Prostate gland (tissue), 2 donors: ENCODE measurements around the gene FCER2. TPM values are rescaled to one million over a fixed set of nuclear protein-coding genes. Genes with fewer than 3 reads are reported as not detected.

Source experiments
- DNase-seq: peaks from one replicate; pipeline ENCODE4 v3.0.0-alpha.2; 2019; ENCODE audit warnings: low spot score
- H3K27ac ChIP-seq, 2 donors: fragments of 200-600 bp; sonication (generic); 2 replicates each; pipeline ENCODE4 v1.5.1; 2017 to 2019
- H3K27me3 ChIP-seq: fragments of 200-600 bp; sonication (generic); replicated peaks from 2 replicates; pipeline ENCODE4 v1.5.1; 2019; ENCODE audit not compliant: insufficient read depth
- H3K36me3 ChIP-seq, 2 donors: fragments of 200-600 bp; sonication (generic); 1 replicate in 1 of 2; 2 replicates in 1 of 2; pipeline versions ENCODE4 v1.5.1 to v1.8.1; 2017 to 2019
- H3K4me1 ChIP-seq: fragments of 200-600 bp; sonication (generic); replicated peaks from 2 replicates; pipeline ENCODE4 v1.5.1; 2019
- H3K4me3 ChIP-seq, 2 donors: fragments of 200-600 bp; sonication (generic); 2 replicates each; pipeline ENCODE4 v1.5.1; 2017 to 2019
- H3K9me3 ChIP-seq: fragments of 200-600 bp; sonication (generic); 2 replicates; pipeline ENCODE4 v1.5.1; 2017
- POLR2A ChIP-seq: fragments of 450-650 bp; IDR thresholded peaks from one replicate; pipeline ENCODE4 v1.6.1; 2016; ENCODE audit warnings: antibody characterized with exemption, mild to moderate bottlenecking
- POLR2AphosphoS5 ChIP-seq: sonication (generic); formaldehyde crosslinking; IDR thresholded peaks from one replicate; pipeline ENCODE4 v1.6.1; 2017; ENCODE audit warnings: antibody characterized with exemption
- WGBS: methylation state at CpG from one replicate; pipeline ENCODE4 v1.1.5; 2018; 5-methylcytosine and 5-hydroxymethylcytosine counted together
- intact Hi-C: fragments of 100-400 bp; cut with DNase I; formaldehyde crosslinking; loops from one replicate; pipeline ENCODE4 v1.14.2; 2022
- total RNA-seq, 2 donors: library from RNA; depleted of rRNA; stranded (reverse); fragments of >200 nt; gene quantifications; one replicate each; pipeline ENCODE4 v1.1.0, GENCODE V29; 2016
- TF ChIP-seq, protein P1 (sequence below), 4 experiments: fragments of 200-600 bp in 2 of 4; fragments of 450-650 bp in 2 of 4; sonication (generic) in 2 of 4; IDR thresholded peaks; 1 replicate in 3 of 4; 2 replicates in 1 of 4; pipeline ENCODE4 v1.5.1; 2016 to 2019; ENCODE audit warnings: antibody characterized with exemption in 4 of 4, mild to moderate bottlenecking in 2 of 4, moderate library complexity in 2 of 4

The FCER2 gene
- total RNA-seq, 2 donors from 2014 or later = 1.5 TPM; not detected in 1

DNA sequence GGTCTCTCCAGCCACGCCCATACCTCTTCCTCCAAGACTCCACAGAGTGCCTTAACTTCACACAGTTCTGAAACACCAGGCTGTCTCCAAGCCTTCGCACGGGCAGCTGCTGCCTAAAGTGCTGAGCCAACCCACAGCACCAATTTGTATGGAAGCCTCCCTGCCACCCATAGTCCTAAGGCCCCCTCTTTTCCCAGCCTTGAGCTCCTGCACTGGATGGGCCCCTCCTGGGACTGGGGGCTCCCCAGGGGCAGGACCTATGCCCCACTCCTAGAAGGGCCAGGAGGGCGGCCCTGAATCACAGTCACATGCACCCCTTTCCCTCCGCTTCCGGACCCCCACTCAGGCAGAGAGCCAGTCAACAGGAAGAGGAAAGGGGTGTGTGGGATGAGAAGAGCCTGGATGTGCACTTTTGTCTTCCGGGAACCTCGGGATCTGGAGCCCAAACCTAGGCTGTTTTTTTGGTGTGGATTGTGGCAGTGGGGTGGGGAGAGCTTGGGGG, 5.1 kb upstream of the FCER2 start:
- no peak for DNase-seq
- H3K27ac ChIP-seq = no peak overlapping the region
- H3K9me3 ChIP-seq = no peaks in the 10 kb centered on the region
- H3K36me3 ChIP-seq = no peaks in the 10 kb centered on the region
- WGBS = 65% methylated on average over 8 of the region's 8 CpGs
- intact Hi-C loops = no loop called here
- TF ChIP-seq POLR2AphosphoS5 (no peak), POLR2A (no peak)
- TF ChIP-seq, protein P1, sequence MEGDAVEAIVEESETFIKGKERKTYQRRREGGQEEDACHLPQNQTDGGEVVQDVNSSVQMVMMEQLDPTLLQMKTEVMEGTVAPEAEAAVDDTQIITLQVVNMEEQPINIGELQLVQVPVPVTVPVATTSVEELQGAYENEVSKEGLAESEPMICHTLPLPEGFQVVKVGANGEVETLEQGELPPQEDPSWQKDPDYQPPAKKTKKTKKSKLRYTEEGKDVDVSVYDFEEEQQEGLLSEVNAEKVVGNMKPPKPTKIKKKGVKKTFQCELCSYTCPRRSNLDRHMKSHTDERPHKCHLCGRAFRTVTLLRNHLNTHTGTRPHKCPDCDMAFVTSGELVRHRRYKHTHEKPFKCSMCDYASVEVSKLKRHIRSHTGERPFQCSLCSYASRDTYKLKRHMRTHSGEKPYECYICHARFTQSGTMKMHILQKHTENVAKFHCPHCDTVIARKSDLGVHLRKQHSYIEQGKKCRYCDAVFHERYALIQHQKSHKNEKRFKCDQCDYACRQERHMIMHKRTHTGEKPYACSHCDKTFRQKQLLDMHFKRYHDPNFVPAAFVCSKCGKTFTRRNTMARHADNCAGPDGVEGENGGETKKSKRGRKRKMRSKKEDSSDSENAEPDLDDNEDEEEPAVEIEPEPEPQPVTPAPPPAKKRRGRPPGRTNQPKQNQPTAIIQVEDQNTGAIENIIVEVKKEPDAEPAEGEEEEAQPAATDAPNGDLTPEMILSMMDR (IDR thresholded peaks at IDR 0.05) = no peak
- no peaks in the 10 kb centered on the region for H3K27me3 ChIP-seq
- H3K4me3 ChIP-seq = no peak overlapping the region
- H3K4me1 ChIP-seq = no peaks in the 10 kb centered on the region

DNA sequence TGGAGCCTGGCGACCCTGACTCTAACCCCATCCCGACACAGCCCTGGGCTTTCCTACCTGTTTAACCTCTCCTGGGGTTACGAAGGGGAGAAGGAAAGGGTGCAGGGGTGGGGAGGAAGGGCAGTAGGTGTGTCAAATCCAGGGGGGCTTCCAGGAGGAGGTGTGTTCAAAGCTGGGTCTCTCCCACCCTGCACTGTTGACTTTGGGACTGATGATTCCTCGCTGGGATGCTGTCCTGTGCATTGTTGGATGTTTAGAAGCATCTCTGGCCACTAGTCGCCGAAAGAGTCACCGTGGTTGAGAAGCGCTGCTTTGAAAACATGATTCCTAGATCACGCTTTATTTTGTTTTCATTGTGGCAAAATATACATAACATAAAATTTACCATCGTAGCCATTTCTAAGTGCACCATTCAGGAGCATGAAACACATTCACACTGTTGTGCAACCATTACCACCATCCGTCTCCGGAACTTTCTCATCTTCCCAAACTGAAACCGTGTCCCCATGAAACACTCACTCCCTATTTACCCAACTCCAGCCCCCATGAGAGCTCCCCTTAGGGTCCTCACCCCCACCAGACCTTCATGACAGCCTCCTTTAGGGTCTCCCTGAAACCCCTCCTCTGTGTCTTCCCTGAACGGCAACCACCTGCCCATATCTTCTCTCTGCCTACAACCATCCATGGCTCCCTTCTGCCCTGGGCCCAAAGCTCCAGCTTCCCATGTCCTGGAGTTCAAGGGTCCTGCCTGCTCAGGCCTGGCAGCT, 4.4 kb upstream of the FCER2 start:
- intact Hi-C loops = no loop called here

DNA sequence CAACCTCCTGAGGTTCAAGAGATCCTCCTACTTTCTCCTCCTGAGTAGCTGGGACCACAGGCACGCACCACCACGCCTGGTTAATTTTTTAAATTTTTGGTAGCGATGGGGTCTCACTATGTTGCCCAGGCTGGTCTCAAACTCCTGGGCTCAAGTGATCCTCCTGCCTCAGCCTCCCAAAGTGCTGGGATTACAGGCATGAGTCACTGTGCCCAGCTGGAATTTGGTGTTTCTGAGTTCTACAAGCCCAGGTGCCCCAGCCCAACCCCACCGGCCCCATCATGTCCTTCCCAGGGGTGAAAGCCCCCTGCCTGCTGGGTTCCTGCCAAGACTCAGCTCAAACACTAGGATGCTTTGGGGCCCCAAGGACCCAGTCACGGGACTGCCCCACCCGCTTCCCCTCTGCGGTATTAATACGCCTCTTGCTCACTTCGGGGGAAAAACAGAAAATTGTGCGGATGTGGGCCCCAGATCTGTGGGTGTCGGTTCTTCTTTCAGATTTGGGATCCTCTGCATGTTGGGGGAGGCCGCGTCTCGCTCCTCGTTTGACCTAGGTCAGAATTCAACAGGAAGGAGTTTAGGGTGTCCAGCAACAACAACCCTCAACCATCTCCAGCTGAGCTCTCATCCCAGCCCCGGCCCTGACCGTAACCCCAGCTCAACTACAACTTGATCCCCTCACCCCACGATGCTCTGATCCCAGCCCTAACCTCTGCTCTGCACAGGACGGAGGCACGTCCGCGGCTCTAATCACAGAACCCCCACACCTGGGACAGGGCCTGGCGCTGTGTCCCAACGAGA, 3.7 kb upstream of the FCER2 start:
- no peak overlapping the region for H3K27ac ChIP-seq
- 57% methylated on average over 24 of the region's 24 CpGs for WGBS
- DNase-seq = peak; percentile 6

More for the DNA sequence above, 4.4 kb upstream of the FCER2 start:
- Histone ChIP-seq H3K27me3 (no peaks in the 10 kb centered on the region), H3K36me3 (no peaks in the 10 kb centered on the region), H3K27ac (no peak overlapping the region), H3K4me1 (no peaks in the 10 kb centered on the region), H3K9me3 (no peaks in the 10 kb centered on the region), H3K4me3 (no peak overlapping the region)
- TF ChIP-seq, protein P1 (IDR thresholded peaks at IDR 0.05) = no peak
- no peak for TF ChIP-seq POLR2AphosphoS5
- no peak for TF ChIP-seq POLR2A
- 67% methylated on average over 14 of the region's 14 CpGs for WGBS
- no peak for DNase-seq

DNA sequence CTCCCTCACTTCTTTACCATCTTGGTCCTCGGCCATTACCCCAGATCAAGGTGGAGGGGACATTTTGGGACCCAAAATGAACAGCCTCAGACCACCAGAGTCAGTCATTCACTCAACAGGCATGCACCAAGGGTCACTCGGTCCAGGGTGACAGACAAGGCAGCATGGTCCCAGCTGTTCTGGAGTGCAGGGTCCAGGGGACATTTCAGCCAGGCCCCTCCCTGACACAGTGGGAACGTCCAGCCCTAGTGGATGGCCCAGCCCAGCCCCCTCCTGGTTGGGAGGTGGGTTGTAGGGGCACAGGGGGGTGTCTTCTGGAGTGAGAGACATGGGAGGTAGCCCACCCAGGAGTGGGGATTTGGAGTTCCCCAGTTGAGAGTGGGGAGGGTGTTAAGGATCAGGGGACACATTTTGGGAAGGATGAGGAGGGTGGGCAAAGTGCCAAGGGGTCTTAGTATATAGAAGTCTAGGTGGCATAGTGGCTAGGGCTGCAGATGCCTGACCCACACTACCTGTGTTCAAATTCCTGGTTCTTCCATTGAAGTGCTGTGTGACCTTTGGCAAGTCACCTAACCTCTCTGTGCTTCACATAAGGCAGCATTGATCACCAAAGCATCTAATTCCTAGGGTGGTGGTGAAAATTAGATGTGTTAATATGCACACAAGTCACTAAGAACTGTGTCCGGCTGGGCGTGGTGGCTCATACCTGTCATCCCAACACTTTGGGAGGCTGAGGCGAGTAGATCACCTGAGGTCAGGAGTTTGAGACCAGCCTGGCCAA, 2.5 kb upstream of the FCER2 start:
- H3K4me1 ChIP-seq = no peaks in the 10 kb centered on the region
- no peaks in the 10 kb centered on the region for H3K27me3 ChIP-seq
- TF ChIP-seq, protein P1 (IDR thresholded peaks at IDR 0.05) = no peak
- TF ChIP-seq POLR2A (no peak), POLR2AphosphoS5 (no peak)
- no peak overlapping the region for H3K4me3 ChIP-seq
- H3K27ac ChIP-seq = no peak overlapping the region
- no peaks in the 10 kb centered on the region for H3K36me3 ChIP-seq
- 77% methylated on average over 6 of the region's 6 CpGs for WGBS
- no peak for DNase-seq
- no peaks in the 10 kb centered on the region for H3K9me3 ChIP-seq
- intact Hi-C loops = no loop called here

More for the DNA sequence above, 3.7 kb upstream of the FCER2 start:
- H3K9me3 ChIP-seq = no peaks in the 10 kb centered on the region
- H3K27me3 ChIP-seq = no peaks in the 10 kb centered on the region
- no peaks in the 10 kb centered on the region for H3K4me1 ChIP-seq
- intact Hi-C loops = no loop called here
- TF ChIP-seq, protein P1 (IDR thresholded peaks at IDR 0.05) = no peak
- TF ChIP-seq POLR2AphosphoS5 (no peak), POLR2A (no peak)
- H3K4me3 ChIP-seq = no peak overlapping the region
- no peaks in the 10 kb centered on the region for H3K36me3 ChIP-seq
